ENCODE measurements around the gene GSTM5.
"Not testable (repeated sequence)": the region's sequence is repeated elsewhere in the genome, so short reads cannot be mapped to it uniquely, and the experiment has no call there.

GSTM5 gene

GRCh38 chr1:109697861-109698260, 14.2 kb upstream of the GSTM5 start:
- not testable (repeated sequence) for DNase-seq

GRCh38 chr1:109702940-109703339, 9.1 kb upstream of the GSTM5 start:
- not testable (repeated sequence) for DNase-seq

- DNase-seq: no peak
These were observed 7.9 kb upstream of the GSTM5 start for GRCh38 chr1:109704173-109704572.

- no peak for DNase-seq
These were observed 6.6 kb upstream of the GSTM5 start for GRCh38 chr1:109705411-109705810.

- not testable (repeated sequence) for DNase-seq
These were observed 3.1 kb upstream of the GSTM5 start for GRCh38 chr1:109708949-109709348.

- DNase-seq: not testable (repeated sequence)
These were observed 2.2 kb upstream of the GSTM5 start for GRCh38 chr1:109709822-109710221.

GRCh38 chr1:109712321-109712864, 342 bp downstream of the GSTM5 start:
- no peak for DNase-seq

GRCh38 chr1:109713636-109714035, 1.6 kb downstream of the GSTM5 start:
- DNase-seq: no peak

- no peak for DNase-seq
These were observed 2.8 kb downstream of the GSTM5 start for GRCh38 chr1:109714661-109715372.

GRCh38 chr1:109716121-109716520, 4.1 kb downstream of the GSTM5 start:
- DNase-seq: no peak

GRCh38 chr1:109716570-109717090, 4.6 kb downstream of the GSTM5 start:
- no peak for DNase-seq

GRCh38 chr1:109717729-109718128, 5.7 kb downstream of the GSTM5 start:
- no peak for DNase-seq

GRCh38 chr1:109718495-109718894, 6.4 kb downstream of the GSTM5 start:
- DNase-seq: no peak

GRCh38 chr1:109719337-109719837, 7.3 kb downstream of the GSTM5 start:
- no peak for DNase-seq

GRCh38 chr1:109721042-109721441, 9.0 kb downstream of the GSTM5 start:
- no peak for DNase-seq

GRCh38 chr1:109721971-109722370, 9.9 kb downstream of the GSTM5 start:
- no peak for DNase-seq

GRCh38 chr1:109722908-109723691, 11.0 kb downstream of the GSTM5 start:
- no peak for DNase-seq

- no peak for DNase-seq
These were observed 12.9 kb downstream of the GSTM5 start for GRCh38 chr1:109724933-109725332.

GRCh38 chr1:109725510-109725909, 13.5 kb downstream of the GSTM5 start:
- no peak for DNase-seq

GRCh38 chr1:109726007-109726406, 14.0 kb downstream of the GSTM5 start:
- DNase-seq: no peak

GRCh38 chr1:109726728-109727373, 14.8 kb downstream of the GSTM5 start:
- DNase-seq: no peak

- DNase-seq: no peak
These were observed 16.8 kb downstream of the GSTM5 start for GRCh38 chr1:109728870-109729269.

- DNase-seq: no peak
These were observed 18.6 kb downstream of the GSTM5 start for GRCh38 chr1:109730666-109731065.
